GM19238 (cell line): Measurements from ENCODE around the gene STX11.
"Not testable (repeated sequence)": the region's sequence is repeated elsewhere in the genome, so short reads cannot be mapped to it uniquely, and the experiment has no call there.

Source experiments
- DNase-seq: peaks from one replicate; pipeline ENCODE4 v3.0.0; 2011; ENCODE audit warnings: low spot score; ENCODE audit not compliant: insufficient read length

STX11 gene

DNA sequence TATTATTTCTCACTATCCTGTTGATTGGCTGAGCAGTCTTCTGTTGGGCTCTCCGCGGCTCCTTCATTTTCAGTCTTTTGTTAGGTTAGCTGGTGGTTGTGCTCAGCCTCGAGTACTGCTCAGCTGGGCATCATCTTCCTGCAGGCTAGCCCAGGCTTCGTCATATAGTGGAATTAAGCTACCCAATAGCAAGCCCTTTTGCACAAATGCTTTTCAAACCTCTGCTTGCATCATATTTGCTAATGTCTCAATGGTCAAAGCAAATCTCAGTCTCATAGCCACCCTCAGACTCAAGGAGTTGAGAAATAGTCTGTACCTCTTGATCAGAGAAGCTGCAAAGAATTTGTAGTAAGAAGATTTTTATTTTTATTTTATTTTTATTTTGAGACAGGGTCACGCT, 23.7 kb downstream of the STX11 start:
- DNase-seq: no peak

DNA sequence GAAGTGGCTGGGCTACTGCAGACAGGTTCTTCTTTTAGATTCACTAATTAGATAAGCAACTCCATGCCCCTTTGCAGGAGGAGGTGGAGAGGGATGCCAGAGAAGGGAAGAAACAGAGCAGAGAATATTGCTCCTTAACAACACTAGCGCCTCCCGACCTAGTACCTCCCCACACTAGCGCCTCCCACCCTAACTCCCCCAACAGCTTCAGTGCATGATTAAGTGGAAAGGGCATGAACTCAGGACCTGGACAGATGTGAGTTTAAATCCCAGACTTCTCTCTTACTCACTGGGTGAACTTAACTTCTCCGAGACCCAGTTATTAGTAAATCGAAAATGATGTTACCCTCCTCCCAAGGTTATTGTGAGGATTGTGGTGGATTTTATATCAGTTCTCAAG, 25.7 kb downstream of the STX11 start:
- DNase-seq: no peak

DNA sequence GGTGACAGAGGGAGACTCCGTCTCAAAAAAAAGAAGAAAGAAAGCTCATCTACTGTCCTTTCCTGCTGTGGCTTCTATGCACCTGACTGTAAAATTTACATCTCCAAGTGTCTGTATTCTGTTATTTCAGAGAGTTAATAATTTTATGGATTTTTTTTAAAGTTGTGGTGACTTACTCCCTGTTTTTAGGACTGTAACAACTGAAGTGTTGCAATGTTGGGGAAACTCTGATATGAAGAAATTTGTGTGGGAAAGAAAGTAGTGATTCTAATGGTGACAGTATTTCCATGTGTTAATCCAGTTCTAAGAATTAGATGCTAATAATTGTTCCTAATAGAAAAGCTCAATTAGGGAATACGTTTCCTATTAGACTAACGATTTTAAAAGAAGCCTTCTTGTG, 27.4 kb downstream of the STX11 start:
- no peak for DNase-seq

DNA sequence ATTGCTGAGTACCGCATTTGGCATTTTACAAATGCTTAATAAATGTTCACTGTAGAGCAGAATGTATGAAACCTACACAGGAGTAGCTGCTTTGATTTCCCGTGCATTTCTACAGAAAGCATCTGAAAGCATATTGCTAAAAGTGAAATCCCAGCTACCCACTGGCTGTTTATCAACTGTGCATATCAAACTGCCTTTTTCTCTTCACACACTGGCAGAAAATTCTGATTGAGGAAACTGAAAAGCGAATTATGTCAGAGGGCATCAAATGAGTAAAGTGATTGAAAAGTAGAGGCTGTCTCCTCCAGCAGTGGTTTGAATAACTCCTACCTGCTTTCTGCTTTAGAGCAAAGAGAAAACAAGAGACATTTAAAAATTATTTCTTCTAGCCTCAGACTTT, 28.0 kb downstream of the STX11 start:
- no peak for DNase-seq

DNA sequence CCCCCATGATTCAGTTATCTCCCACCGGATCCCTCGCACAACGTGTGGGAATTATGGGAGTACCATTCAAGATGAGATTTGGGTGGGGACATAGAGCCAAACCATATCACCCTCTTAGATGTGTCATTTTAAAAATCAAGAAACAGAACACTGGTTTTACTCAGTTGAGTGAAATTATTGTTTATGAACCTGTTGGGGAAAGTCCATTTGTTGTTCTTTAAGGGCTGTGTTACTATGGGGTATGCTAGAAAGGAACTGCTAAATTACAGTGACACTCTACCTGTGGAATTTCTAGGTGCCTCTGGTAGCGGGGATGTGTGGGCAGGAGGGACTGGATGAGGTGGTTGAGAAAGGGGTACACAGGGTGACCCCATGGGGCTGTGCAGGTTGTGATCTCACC, 28.9 kb downstream of the STX11 start:
- no peak for DNase-seq

DNA sequence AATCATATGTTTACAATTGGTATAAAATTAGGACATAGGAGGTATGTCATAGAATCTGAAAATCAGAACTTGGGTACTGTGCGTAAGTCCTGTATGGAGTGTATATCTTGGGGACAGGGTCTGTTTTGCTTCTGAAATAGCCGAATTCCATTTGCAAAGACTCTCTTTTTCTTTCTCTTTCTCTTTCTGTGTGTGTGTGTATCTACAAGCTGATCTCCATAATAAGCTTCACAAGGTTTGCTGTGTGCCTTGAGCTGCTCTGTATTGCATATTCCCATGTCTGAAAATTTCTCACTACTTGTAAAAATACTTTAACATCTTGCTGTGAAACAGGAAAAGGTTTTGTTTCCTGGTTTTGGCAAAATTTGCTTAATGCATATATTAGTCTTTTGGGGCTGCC, 29.5 kb downstream of the STX11 start:
- no peak for DNase-seq

- DNase-seq: not testable (repeated sequence)
Observed at GRCh38 chr6:144180354-144180753, 30.0 kb downstream of the STX11 start.

GRCh38 chr6:144181639-144182038, 31.3 kb downstream of the STX11 start:
- DNase-seq: no peak

- DNase-seq: not testable (repeated sequence)
Observed at GRCh38 chr6:144184186-144184585, 33.9 kb downstream of the STX11 start.

DNA sequence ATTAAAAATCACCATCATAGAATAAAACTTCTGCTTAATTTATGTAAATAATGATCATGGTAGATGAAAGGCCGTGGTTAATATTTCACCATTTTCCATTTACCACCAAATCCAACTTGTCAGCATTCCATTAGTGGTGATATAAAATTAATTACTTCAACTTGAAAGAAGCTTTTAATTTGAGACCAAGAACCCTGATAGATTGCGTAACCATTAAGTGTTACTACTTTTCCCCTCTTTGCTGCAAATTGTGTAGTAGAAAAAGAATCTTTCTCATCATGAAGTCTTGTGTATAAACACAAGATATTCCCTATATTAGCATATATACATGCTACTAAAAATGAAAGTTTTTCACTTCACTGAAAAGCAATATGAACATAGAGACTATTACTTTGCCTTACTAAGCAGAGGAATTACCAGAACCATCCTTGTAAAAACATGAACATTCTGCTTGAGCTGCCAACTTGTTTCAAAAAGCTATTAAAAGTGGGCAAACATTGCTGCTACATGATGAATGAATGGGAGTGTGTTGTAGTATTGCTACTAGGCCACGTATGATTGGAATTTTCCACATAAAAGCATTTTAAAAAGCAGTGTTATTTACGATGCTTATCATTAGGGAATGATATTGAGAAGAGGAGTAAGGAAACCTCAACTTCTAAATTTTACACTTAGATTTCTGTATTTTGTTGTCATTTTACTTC, 35.0 kb downstream of the STX11 start:
- no peak for DNase-seq

- DNase-seq: no peak
Observed at GRCh38 chr6:144186817-144187625, 36.7 kb downstream of the STX11 start.

- DNase-seq: no peak
Observed at GRCh38 chr6:144189351-144189750, 39.0 kb downstream of the STX11 start.

DNA sequence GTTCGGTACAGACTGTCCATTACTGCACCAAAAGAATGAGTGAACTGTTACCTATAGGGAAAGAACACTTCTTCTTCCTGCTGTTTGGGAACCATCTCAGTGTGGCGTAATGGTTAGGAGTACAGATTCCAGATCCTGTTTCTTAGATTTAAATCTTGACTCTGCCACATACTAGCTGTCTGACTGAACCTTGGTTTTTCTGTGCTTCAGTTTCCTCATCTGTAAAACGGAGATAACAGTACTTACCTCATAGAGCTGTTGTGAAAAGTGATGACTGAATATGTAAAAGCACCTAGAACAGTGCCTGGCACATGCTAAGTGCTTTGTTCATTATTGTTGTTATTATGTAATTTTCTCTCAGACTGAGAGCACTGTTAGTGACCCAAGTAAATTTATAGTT, 39.8 kb downstream of the STX11 start:
- DNase-seq: no peak

DNA sequence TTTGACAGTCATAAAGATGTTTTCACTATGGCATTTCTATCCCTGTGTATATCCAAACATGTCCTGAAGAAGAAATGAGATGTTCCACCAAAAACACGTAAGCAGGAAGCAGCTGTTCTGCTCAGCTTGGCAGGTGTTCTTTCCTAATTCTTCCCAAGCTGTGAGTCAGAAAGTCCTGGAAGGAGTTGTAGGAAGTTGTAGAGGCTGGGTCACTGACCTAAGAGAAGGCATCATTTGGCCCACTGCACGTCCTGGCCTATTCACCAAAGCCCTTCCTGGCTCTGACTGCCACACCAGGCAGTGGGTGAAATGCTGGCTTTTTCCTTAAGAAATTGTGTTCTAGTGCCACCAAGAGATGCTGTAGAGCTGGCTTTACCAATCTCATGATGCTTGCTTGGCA, 40.3 kb downstream of the STX11 start:
- DNase-seq: no peak

- no peak for DNase-seq
Observed at GRCh38 chr6:144193181-144193580, 42.9 kb downstream of the STX11 start.

- no peak for DNase-seq
Observed at GRCh38 chr6:144194293-144194810, 44.0 kb downstream of the STX11 start.

DNA sequence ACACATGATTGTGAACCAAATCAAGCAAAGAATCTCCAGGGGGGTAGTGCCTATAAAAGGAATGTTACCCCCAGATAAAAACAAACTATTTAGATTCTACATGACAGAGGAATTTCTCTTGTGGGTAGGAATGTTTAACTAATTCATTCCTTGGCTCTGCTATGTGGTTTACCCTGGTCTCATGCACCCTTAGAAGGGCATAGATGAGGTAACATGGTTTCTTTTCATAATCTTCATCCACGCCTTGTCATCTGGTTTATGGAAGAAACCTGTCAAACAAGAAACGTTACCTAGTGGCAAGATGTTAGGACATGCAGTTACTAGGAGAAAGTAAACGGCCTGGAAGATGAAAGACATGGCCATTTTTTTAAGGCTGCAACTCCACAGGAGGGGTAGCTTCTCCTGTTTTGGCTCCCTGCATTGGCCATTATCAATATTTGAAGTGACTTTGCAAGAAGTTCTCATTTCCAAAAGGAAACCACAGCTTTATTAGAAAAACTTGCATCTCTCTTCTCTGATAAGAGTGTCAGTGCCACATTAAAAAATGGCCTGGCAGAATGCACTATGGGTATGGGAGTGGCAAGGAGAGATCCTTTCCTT, 45.5 kb downstream of the STX11 start:
- no peak for DNase-seq

DNA sequence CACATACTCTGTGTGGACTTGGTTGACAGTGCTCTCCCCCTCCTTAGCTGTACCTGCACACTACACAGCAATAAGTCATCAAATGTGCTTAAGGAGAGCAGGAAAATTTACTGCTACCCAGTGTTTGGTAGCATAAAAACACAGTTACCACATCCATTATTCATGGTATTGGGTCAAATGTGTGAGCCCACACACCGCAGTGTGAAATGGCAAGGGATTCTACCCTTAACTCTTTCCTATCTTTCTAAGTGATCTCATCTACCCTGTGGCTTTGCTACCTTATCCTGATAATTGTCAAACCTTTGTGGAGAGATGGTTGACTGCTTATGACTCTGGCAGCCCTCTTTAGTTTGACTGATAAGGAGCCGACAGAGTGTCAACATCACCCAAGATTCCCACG, 47.6 kb downstream of the STX11 start:
- DNase-seq: no peak

- DNase-seq: no peak
Observed at GRCh38 chr6:144202879-144203468, 52.7 kb downstream of the STX11 start.

DNA sequence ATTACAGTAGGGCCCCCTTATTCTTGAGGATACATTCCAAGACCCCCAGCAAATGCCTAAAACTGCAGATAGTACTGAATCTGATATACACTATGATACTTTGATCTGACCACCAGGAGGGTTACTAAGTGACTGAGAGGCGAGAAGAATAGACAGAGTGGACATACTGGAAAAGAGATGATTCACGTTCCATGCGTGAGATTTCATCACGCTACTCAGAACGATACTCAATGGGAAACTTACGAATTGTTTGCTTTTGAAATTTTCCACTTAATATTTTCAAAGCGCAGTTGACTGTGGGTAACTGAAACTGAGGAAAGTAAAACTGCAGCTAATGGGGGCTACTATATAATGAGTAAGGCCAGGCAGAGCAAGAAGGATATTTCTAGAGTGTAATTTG, 60.8 kb downstream of the STX11 start:
- DNase-seq: no peak

- DNase-seq: no peak
Observed at GRCh38 chr6:144213315-144213714, 63.0 kb downstream of the STX11 start.

GRCh38 chr6:144214029-144214428, 63.7 kb downstream of the STX11 start:
- DNase-seq: no peak
